Measurements from ENCODE around the gene SNAP29. TPM values are rescaled to one million over a fixed set of nuclear protein-coding genes. Genes with fewer than 3 reads are reported as not detected.
"Not testable (repeated sequence)": the region's sequence is repeated elsewhere in the genome, so short reads cannot be mapped to it uniquely, and the experiment has no call there.

The SNAP29 gene
- total RNA-seq, 1 donor from 2014 or later = 22.9 TPM

DNA sequence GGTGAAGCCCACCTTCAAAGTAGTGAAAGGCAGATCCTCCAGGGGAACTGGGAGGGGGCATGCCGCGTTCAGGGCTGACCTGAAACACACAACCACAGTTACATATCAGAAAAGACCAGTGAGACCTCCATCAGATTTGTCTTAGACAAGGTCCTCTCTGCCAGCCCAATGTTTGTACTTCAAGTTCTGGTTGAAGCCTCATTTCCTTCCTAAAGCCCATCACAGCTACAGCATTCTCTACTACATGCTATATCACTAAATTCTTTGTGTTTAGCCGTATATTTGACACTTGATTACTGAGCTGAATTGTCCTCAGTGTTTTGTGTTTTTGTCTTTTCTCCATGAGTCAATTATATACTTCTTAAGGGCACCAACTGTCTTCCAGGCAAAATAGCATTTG, 40.3 kb upstream of the SNAP29 start:
- no peak for TF ChIP-seq CTCF (IDR thresholded peaks at IDR 0.05; ENCODE audit: partially characterized antibody, unreplicated experiment)
- Mint-ChIP-seq H3K9me3 (ENCODE audit: unreplicated experiment) (no peaks in the 10 kb centered on the region), H3K27ac (ENCODE audit: unreplicated experiment) (no peak overlapping the region), H3K4me3 (ENCODE audit: unreplicated experiment) (no peak overlapping the region), H3K36me3 (ENCODE audit: unreplicated experiment) (no peaks in the 10 kb centered on the region), H3K27me3 (ENCODE audit: unreplicated experiment) (peaks cover 2% of the 10 kb centered on the region), H3K4me1 (ENCODE audit: low read depth, unreplicated experiment) (no peaks in the 10 kb centered on the region)
- no peak for DNase-seq

DNA sequence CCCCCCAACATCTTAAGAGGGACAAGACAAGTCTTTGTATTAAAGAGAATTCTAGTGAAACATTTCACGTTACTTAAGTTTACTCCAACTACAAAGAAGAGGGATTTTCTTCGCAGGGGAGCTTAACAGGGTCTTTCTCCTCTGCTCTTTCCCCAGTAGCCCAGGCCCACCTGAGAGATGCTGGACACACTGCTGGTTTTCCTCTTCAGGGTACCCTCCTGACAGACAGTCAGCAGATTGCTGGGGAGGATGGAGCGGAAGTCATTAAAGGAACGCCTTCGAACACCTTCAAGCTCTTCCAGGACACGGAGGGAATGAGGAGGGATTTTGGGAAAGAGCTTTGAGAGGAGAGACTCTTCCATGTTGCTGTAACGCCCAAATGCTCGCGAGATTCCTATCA, 39.3 kb upstream of the SNAP29 start:
- Mint-ChIP-seq H3K9me3 (ENCODE audit: unreplicated experiment) (no peaks in the 10 kb centered on the region), H3K4me1 (ENCODE audit: low read depth, unreplicated experiment) (no peaks in the 10 kb centered on the region), H3K27me3 (ENCODE audit: unreplicated experiment) (peaks cover 2% of the 10 kb centered on the region), H3K36me3 (ENCODE audit: unreplicated experiment) (no peaks in the 10 kb centered on the region), H3K4me3 (ENCODE audit: unreplicated experiment) (no peak overlapping the region), H3K27ac (ENCODE audit: unreplicated experiment) (no peak overlapping the region)
- no peak for TF ChIP-seq CTCF (IDR thresholded peaks at IDR 0.05; ENCODE audit: partially characterized antibody, unreplicated experiment)
- DNase-seq = no peak

DNA sequence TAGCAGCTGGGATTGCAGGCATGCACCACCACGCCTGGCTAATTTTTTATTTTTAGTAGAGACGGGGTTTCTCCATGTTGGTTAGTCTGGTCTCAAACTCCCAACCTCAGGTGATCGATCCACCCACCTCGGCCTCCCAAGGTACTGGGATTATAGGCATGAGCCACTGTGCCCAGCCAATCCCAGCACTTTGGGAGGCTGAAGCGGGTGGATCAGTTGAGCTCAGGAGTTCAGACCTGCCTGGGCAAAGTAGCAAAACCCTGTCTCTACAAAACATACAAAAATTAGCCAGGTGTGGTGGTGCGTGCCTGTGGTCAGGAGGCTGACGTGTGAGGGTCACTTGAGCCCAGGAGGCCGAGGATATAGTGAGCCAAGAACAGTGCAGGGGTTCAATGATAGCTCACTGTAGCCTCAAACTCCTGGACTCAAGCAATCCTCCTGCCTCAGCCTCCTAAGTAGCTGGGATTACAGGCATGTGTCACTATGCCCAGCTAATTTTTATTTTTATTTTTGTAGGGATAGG, 37.0 kb upstream of the SNAP29 start:
- H3K9me3 Mint-ChIP-seq (ENCODE audit: unreplicated experiment); H3K36me3 Mint-ChIP-seq (ENCODE audit: unreplicated experiment); H3K4me3 Mint-ChIP-seq (ENCODE audit: unreplicated experiment); H3K27ac Mint-ChIP-seq (ENCODE audit: unreplicated experiment); H3K4me1 Mint-ChIP-seq (ENCODE audit: low read depth, unreplicated experiment); DNase-seq; H3K27me3 Mint-ChIP-seq (ENCODE audit: unreplicated experiment): not testable (repeated sequence)

- no peak overlapping the region for H3K27ac Mint-ChIP-seq (ENCODE audit: unreplicated experiment)
- TF ChIP-seq CTCF (IDR thresholded peaks at IDR 0.05; ENCODE audit: partially characterized antibody, unreplicated experiment) = no peak
- no peaks in the 10 kb centered on the region for H3K4me1 Mint-ChIP-seq (ENCODE audit: low read depth, unreplicated experiment)
- DNase-seq = no peak
- H3K36me3 Mint-ChIP-seq (ENCODE audit: unreplicated experiment) = no peaks in the 10 kb centered on the region
- H3K4me3 Mint-ChIP-seq (ENCODE audit: unreplicated experiment) = no peak overlapping the region
- H3K9me3 Mint-ChIP-seq (ENCODE audit: unreplicated experiment) = no peaks in the 10 kb centered on the region
- peaks cover 2% of the 10 kb centered on the region for H3K27me3 Mint-ChIP-seq (ENCODE audit: unreplicated experiment)
These were observed 36.6 kb upstream of the SNAP29 start for GRCh38 chr22:20822240-20822639.

GRCh38 chr22:20823264-20823663, 35.5 kb upstream of the SNAP29 start:
- DNase-seq = no peak
- no peaks in the 10 kb centered on the region for H3K9me3 Mint-ChIP-seq (ENCODE audit: unreplicated experiment)
- no peaks in the 10 kb centered on the region for H3K36me3 Mint-ChIP-seq (ENCODE audit: unreplicated experiment)
- no peaks in the 10 kb centered on the region for H3K4me1 Mint-ChIP-seq (ENCODE audit: low read depth, unreplicated experiment)
- no peak overlapping the region for H3K27ac Mint-ChIP-seq (ENCODE audit: unreplicated experiment)
- no peak overlapping the region for H3K4me3 Mint-ChIP-seq (ENCODE audit: unreplicated experiment)
- no peak for TF ChIP-seq CTCF (IDR thresholded peaks at IDR 0.05; ENCODE audit: partially characterized antibody, unreplicated experiment)
- peaks cover 2% of the 10 kb centered on the region for H3K27me3 Mint-ChIP-seq (ENCODE audit: unreplicated experiment)

GRCh38 chr22:20825216-20825615, 33.6 kb upstream of the SNAP29 start:
- H3K9me3 Mint-ChIP-seq (ENCODE audit: unreplicated experiment); H3K36me3 Mint-ChIP-seq (ENCODE audit: unreplicated experiment); H3K4me3 Mint-ChIP-seq (ENCODE audit: unreplicated experiment): not testable (repeated sequence)

More at GRCh38 chr22:20825216-20825615, 33.6 kb upstream of the SNAP29 start:
- not testable (repeated sequence) for H3K27me3 Mint-ChIP-seq (ENCODE audit: unreplicated experiment); H3K27ac Mint-ChIP-seq (ENCODE audit: unreplicated experiment); H3K4me1 Mint-ChIP-seq (ENCODE audit: low read depth, unreplicated experiment); DNase-seq
